ENCODE measurements around the gene KRTAP5-7. TPM values are rescaled to one million over a fixed set of nuclear protein-coding genes. Genes with fewer than 3 reads are reported as not detected.

Gene KRTAP5-7
- total RNA-seq, 4 donors from 2014 or later, result 0.38 TPM; not detected in 3

DNA sequence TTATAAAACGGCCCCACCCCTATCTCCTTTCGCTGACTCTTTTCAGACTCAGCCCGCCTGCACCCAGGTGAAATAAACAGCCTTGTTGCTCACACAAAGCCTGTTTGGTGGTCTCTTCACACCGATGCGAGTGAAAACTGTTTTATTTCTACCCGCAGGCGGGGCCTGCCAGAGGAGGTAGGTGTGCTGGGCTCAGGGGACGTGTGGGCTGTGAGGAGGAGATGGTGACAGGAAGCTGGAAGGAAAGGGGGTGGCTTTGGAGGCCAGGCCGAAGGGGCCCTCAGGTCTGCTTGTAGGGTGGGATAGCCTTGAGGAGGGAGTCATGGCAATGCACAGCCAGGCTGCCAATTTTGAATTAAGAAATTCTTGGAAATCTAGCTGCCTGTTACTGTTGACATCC is 21.3 kb upstream of the KRTAP5-7 start:
- intact Hi-C loops (cut with DNase I), result no loop called here
- DNase-seq, result no peak
- TF ChIP-seq POLR2A (IDR thresholded peaks at IDR 0.05), result no peak
- Histone ChIP-seq H3K4me3 (no peak overlapping the region), H3K27me3 (no peaks in the 10 kb centered on the region), H3K4me1 (peaks cover 0 to 9% (median 6%) of the 10 kb centered on the region in 3 donors), H3K27ac (no peak overlapping the region), H3K9me3 (peaks cover 0 to 22% (median 12%) of the 10 kb centered on the region in 3 donors), H3K36me3 (peaks cover 6 to 63% (median 10%) of the 10 kb centered on the region in 3 donors)
- 86 to 93% methylated on average over 6 to 8 of the region's 9 CpGs for WGBS, 2 donors

DNA sequence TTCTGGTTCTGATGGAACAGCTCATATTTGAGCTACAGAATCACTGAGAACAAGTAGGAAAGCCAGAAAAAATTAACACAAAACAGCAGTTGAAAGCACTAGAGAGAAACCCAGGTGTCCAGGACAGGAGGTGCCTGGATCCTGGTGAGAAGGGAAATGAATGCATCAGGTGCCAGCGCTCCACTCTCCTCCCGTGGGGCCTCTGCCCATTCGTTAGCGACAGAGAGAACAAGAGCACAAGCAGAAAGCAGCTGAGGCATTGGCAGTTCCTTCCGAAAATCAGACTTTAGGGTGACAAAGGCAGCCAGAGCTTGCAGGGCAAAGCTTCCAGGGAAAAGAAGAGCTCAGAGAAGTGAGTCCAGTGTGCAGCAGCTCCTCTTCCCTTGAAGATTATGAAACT is 20.0 kb upstream of the KRTAP5-7 start:
- TF ChIP-seq, protein P1, sequence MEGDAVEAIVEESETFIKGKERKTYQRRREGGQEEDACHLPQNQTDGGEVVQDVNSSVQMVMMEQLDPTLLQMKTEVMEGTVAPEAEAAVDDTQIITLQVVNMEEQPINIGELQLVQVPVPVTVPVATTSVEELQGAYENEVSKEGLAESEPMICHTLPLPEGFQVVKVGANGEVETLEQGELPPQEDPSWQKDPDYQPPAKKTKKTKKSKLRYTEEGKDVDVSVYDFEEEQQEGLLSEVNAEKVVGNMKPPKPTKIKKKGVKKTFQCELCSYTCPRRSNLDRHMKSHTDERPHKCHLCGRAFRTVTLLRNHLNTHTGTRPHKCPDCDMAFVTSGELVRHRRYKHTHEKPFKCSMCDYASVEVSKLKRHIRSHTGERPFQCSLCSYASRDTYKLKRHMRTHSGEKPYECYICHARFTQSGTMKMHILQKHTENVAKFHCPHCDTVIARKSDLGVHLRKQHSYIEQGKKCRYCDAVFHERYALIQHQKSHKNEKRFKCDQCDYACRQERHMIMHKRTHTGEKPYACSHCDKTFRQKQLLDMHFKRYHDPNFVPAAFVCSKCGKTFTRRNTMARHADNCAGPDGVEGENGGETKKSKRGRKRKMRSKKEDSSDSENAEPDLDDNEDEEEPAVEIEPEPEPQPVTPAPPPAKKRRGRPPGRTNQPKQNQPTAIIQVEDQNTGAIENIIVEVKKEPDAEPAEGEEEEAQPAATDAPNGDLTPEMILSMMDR (IDR thresholded peaks at IDR 0.05), result no peak
- no peak for TF ChIP-seq POLR2A (IDR thresholded peaks at IDR 0.05)
- intact Hi-C loops (cut with DNase I), result no loop called here
- peaks cover 0 to 26% (median 12%) of the 10 kb centered on the region in 3 donors for H3K9me3 ChIP-seq
- no peaks in the 10 kb centered on the region for H3K27me3 ChIP-seq
- no peak for DNase-seq
- no peak overlapping the region for H3K27ac ChIP-seq
- H3K4me1 ChIP-seq, result peaks cover 0 to 9% (median 6%) of the 10 kb centered on the region in 3 donors
- no peak overlapping the region for H3K4me3 ChIP-seq
- 90% methylated on average over 5 of the region's 5 CpGs for WGBS, 2 donors
- H3K36me3 ChIP-seq, result peaks cover 0 to 50% (median 0%) of the 10 kb centered on the region in 3 donors

DNA sequence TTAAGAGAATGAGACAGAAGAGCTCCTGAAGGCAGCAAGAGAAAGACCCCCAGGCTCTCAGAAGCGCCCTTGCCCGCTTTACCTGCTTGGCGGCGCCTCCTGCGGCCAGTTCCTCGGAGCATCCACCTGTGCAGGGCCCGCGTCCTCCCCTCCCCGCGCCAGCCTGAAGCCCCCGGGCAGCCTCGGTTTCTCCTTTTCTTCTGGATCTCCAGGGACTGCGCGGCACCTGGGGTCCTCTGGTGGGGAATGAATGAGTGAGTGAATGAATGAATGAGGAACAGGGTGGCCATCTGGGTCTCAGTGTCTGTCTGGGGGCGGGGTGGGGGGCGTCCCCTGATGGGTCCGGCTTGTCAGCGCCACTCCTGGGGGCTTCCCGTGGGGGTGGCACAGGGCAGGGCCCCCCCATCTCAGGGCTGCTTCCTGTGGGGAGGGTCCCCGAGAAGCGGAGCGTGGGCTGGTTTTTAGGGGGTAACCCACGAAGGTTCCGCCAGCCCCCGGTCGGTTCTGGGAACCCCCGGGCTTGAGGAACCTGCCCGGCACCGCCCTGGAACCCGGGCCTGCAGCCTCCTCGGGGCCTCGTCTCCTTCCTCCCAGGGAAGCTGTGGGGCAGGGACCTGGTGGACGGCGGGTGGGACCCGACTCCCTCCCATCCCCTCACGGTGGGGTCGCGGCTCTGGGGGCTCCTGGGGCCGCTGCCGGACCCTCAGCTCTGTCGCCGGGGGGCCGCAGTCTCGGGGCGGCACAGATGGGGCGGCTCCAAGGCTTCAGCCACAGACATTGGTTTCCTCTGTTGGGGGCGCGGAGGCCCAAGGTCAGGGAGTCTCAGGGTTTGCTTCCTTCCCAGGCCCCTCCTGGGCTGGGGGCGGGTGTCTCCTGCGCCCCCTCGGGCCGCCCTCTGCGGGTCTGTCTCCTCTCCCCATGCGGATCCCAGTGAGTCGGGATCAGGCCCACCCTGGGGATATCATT is 8.3 kb upstream of the KRTAP5-7 start:
- H3K36me3 ChIP-seq, result no peaks in the 10 kb centered on the region
- no peak overlapping the region for H3K4me3 ChIP-seq
- intact Hi-C loops (cut with DNase I), result no loop called here
- no peaks in the 10 kb centered on the region for H3K9me3 ChIP-seq
- WGBS, 2 donors, result 92 to 95% methylated on average over 12 to 19 of the region's 55 CpGs
- no peak for TF ChIP-seq POLR2A (IDR thresholded peaks at IDR 0.05)
- TF ChIP-seq, protein P1 (IDR thresholded peaks at IDR 0.05), result no peak
- H3K27me3 ChIP-seq, result no peaks in the 10 kb centered on the region
- no peak overlapping the region for H3K27ac ChIP-seq
- no peaks in the 10 kb centered on the region for H3K4me1 ChIP-seq
- no peak for DNase-seq

DNA sequence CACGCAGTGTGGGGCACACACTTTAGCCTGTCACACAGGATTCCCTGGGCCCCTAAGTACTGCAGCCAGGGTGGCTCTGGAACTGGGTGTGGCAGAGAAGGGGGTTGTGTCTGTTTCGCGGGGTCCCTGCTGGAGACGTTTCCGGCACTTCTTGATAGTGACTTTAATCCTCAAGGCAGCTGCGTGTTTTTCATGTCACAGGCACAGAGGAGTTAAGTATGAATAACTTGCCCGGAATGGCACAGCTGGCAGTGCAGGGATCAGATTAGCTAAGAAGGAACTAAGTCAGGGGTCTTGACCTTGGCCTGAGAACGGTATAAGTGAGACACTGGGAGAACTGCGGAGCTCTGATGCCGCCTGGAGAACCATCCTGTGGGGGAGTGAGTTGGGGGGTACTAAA is 7.5 kb upstream of the KRTAP5-7 start:
- Histone ChIP-seq H3K27ac (no peak overlapping the region), H3K36me3 (no peaks in the 10 kb centered on the region), H3K4me3 (no peak overlapping the region), H3K27me3 (no peaks in the 10 kb centered on the region), H3K4me1 (no peaks in the 10 kb centered on the region), H3K9me3 (no peaks in the 10 kb centered on the region)
- 68 to 85% methylated on average over 4 of the region's 10 CpGs for WGBS, 2 donors
- intact Hi-C loops (cut with DNase I), result no loop called here
- DNase-seq, result no peak
- TF ChIP-seq POLR2A (IDR thresholded peaks at IDR 0.05), result no peak
- TF ChIP-seq, protein P1 (IDR thresholded peaks at IDR 0.05), result no peak

DNA sequence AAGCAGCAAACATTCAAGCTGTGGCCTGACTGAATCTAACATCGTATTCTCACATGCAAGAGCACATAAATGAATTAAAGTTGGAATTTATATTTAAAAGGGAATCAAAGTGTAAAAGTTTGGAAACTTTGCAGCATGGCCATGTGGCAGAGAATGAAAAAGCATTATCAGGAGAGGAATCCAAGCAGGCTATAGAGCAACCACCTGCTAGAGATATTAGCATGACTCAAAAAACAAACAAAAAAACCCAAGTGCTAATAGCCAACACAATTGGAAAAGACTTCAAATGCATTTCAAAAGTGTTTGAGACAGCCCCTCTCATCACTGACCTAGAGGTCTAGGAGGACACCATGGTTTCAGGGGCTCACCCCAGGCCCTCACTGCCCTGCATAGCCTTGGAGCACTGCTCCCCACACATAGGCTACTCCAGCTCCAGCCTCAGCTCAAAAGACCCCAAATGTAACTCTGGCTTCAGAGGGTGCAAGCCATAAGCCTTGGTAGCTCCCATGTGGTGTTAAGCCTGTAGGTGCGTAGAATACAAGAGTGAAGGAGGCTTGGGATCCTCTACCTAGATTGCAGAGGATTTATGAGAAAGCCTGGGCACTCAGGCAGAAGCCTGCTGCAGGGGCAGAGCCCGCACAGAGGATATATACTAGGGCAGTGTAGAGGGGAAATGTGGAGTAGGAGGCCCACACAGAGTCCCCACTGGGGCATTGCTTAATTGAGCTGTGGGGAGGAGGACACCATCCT is 1.7 kb upstream of the KRTAP5-7 start:
- Histone ChIP-seq H3K27me3 (no peaks in the 10 kb centered on the region), H3K4me3 (no peak overlapping the region), H3K27ac (no peak overlapping the region), H3K4me1 (no peaks in the 10 kb centered on the region), H3K9me3 (no peaks in the 10 kb centered on the region), H3K36me3 (no peaks in the 10 kb centered on the region)
- 66 to 88% methylated on average over 1 to 3 of the region's 3 CpGs for WGBS, 2 donors
- TF ChIP-seq, protein P1 (IDR thresholded peaks at IDR 0.05), result no peak
- no peak for TF ChIP-seq POLR2A (IDR thresholded peaks at IDR 0.05)
- intact Hi-C loops (cut with DNase I), result no loop called here
- DNase-seq, result no peak

Data from esophagus squamous epithelium (tissue), 5 donors.